ENCODE results near the gene YEATS2.

YEATS2 gene

GRCh38 chr3:183845090-183845489, 147.5 kb downstream of the YEATS2 start:
- DNase-seq, result no peak

GRCh38 chr3:183845608-183846288, 148.2 kb downstream of the YEATS2 start:
- DNase-seq, result no peak

GRCh38 chr3:183854318-183855035, 156.9 kb downstream of the YEATS2 start:
- no peak for DNase-seq

- no peak for DNase-seq
These were observed 160.3 kb downstream of the YEATS2 start for GRCh38 chr3:183857863-183858262.
